Suprapubic skin (tissue), 4 donors: ENCODE measurements around the gene RNF217. TPM values are rescaled to one million over a fixed set of nuclear protein-coding genes. Genes with fewer than 3 reads are reported as not detected.

ENCODE experiments used
- DNase-seq, 2 donors: peaks; one replicate each; pipeline ENCODE4 v3.0.0-alpha.2; 2019; ENCODE audit warnings: low spot score in 2 of 2
- H3K27ac ChIP-seq: fragments of 200-600 bp; sonication (generic); one replicate; pipeline ENCODE4 v1.5.1; 2019
- H3K27me3 ChIP-seq: fragments of 200-600 bp; sonication (generic); one replicate; pipeline ENCODE4 v1.5.1; 2019
- H3K36me3 ChIP-seq: fragments of 200-600 bp; sonication (generic); one replicate; pipeline ENCODE4 v1.5.1; 2019
- H3K4me1 ChIP-seq: fragments of 200-600 bp; sonication (generic); one replicate; pipeline ENCODE4 v1.5.1; 2019
- H3K4me3 ChIP-seq: fragments of 200-600 bp; sonication (generic); one replicate; pipeline ENCODE4 v1.5.1; 2019; ENCODE audit warnings: mild to moderate bottlenecking
- H3K9me3 ChIP-seq: fragments of 200-600 bp; sonication (generic); one replicate; pipeline ENCODE4 v1.5.1; 2019
- CTCF ChIP-seq, 2 donors: fragments of 200-600 bp in 1 of 2; fragments of 450-650 bp in 1 of 2; sonication (generic) in 1 of 2; IDR thresholded peaks; one replicate each; pipeline ENCODE4 v1.5.1; 2016 to 2019; ENCODE audit warnings: antibody characterized with exemption in 2 of 2, mild to moderate bottlenecking in 1 of 2, moderate library complexity in 1 of 2
- EP300 ChIP-seq: sonication (generic); formaldehyde crosslinking; IDR thresholded peaks from one replicate; pipeline ENCODE4 v1.6.1; 2017; ENCODE audit warnings: antibody characterized with exemption
- POLR2A ChIP-seq, 2 donors: fragments of 450-650 bp; IDR thresholded peaks; one replicate each; pipeline ENCODE4 v1.6.1; 2017; ENCODE audit warnings: antibody characterized with exemption in 2 of 2, mild to moderate bottlenecking in 2 of 2, moderate library complexity in 2 of 2
- POLR2AphosphoS5 ChIP-seq, 3 donors: sonication (generic); formaldehyde crosslinking; IDR thresholded peaks; one replicate each; pipeline ENCODE4 v1.6.1; 2017; ENCODE audit warnings: antibody characterized with exemption in 3 of 3
- WGBS: methylation state at CpG from one replicate; pipeline ENCODE4 v1.1.5; 2018; 5-methylcytosine and 5-hydroxymethylcytosine counted together
- total RNA-seq, 4 donors: library from RNA; depleted of rRNA; stranded (reverse); fragments of >200 nt; gene quantifications; one replicate each; pipeline ENCODE4 v1.1.0, GENCODE V29; 2016

Gene RNF217
- total RNA-seq, 4 donors from 2014 or later = 32.3 to 55.1 (median 43.3) TPM

DNA sequence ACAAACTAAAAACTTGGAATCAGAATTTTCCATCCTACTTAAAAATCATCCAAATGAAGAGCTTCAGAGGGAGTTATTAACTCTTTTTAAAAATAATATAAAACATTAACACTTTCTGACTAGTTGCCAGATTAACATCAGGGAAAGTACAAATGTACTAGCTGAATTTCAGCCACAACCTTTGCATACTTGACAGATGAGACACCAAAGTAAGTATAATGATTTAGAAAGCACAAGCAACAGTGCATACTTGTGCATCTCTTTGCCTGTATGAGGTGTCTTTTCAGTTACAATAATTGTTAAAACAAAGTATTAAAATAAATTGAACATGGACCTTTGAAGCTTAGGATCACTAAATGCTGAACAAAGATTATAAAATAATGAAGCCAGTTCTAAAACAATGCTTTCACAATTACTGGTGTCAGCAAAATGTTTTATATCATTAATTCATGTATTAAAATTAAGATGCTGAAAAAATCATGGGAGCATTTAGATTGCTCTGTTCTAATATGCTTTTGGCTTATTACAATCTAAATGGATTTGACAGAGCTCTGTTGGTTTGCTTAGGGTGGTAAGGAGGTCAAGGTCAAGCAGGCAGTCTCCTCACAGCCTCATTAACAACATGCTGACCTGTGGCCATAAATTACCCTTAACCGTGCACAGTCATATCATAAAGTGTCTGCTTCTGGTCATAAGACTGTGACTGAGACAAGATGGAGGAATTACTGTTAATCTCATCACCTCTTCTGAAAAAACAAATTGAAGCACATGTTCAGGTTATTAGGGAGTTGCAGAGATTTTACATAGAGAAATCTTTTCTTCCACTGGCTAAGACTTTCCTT is 15.1 kb downstream of the RNF217 start:
- no peaks in the 10 kb centered on the region for H3K9me3 ChIP-seq
- H3K27me3 ChIP-seq = no peaks in the 10 kb centered on the region
- no peak for DNase-seq
- H3K27ac ChIP-seq = no peak overlapping the region
- TF ChIP-seq POLR2A (IDR thresholded peaks at IDR 0.05) = no peak
- TF ChIP-seq POLR2AphosphoS5 (IDR thresholded peaks at IDR 0.05) = no peak
- TF ChIP-seq EP300 = no peak
- TF ChIP-seq CTCF (IDR thresholded peaks at IDR 0.05) = no peak
- H3K4me3 ChIP-seq = no peak overlapping the region
- no peaks in the 10 kb centered on the region for H3K4me1 ChIP-seq
- 88% methylated on average over 1 of the region's 1 CpG for WGBS
- H3K36me3 ChIP-seq = peaks cover 16% of the 10 kb centered on the region

- peaks cover 13% of the 10 kb centered on the region for H3K36me3 ChIP-seq
- 98% methylated on average over 8 of the region's 10 CpGs for WGBS
- TF ChIP-seq POLR2AphosphoS5 (IDR thresholded peaks at IDR 0.05) (no peak), POLR2A (IDR thresholded peaks at IDR 0.05) (no peak), EP300 (no peak), CTCF (IDR thresholded peaks at IDR 0.05) (no peak)
- H3K4me1 ChIP-seq = no peaks in the 10 kb centered on the region
- H3K27ac ChIP-seq = no peak overlapping the region
- no peaks in the 10 kb centered on the region for H3K9me3 ChIP-seq
- H3K27me3 ChIP-seq = no peaks in the 10 kb centered on the region
- DNase-seq = no peak
- H3K4me3 ChIP-seq = no peak overlapping the region
Measured at GRCh38 chr6:124978451-124979293, 16.4 kb downstream of the RNF217 start.

DNA sequence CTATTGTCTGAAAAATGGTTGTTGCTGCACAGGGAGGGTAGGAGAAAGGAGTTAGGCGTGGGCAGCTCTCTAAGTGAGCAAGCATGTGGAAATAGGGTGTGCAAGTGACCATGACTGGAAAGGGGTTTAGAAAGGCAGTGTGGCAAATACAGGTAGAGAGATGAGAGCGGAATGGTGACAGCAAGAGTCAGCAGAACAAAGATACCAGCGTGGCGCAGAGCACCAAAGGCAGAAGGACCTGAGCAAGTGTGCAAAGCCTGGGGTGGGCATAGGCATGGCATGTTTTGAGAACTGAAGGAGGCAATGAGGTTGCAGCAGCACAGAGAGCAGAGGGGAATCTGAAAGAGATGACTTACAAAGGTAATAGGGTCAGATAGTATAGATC is 17.0 kb downstream of the RNF217 start:
- Histone ChIP-seq H3K27ac (no peak overlapping the region), H3K9me3 (no peaks in the 10 kb centered on the region), H3K27me3 (no peaks in the 10 kb centered on the region), H3K36me3 (peaks cover 10% of the 10 kb centered on the region), H3K4me3 (no peak overlapping the region), H3K4me1 (no peaks in the 10 kb centered on the region)
- TF ChIP-seq CTCF (IDR thresholded peaks at IDR 0.05) (no peak), EP300 (no peak), POLR2AphosphoS5 (IDR thresholded peaks at IDR 0.05) (no peak), POLR2A (IDR thresholded peaks at IDR 0.05) (no peak)
- 96% methylated on average over 4 of the region's 4 CpGs for WGBS
- no peak for DNase-seq

DNA sequence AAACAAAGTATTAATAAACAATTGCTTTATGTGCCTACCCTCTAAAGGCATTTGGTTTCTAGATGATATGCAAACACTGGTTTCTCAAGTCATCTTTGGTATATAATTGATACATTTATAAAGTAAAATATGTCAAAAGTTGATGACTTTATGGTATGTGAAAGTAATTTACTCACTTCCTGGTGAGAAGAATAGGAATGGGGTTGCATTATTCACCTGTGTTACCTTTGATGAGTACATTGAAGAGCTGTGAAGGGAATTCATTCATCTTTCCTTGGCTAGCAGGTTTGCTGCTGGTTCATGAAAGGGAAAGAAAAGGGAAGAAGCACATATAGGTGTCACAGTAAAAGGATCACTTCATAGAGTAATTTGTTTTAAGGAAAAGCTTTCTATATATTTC is 20.4 kb downstream of the RNF217 start:
- H3K9me3 ChIP-seq = no peaks in the 10 kb centered on the region
- H3K4me1 ChIP-seq = no peaks in the 10 kb centered on the region
- no peak overlapping the region for H3K4me3 ChIP-seq
- no peak for TF ChIP-seq POLR2AphosphoS5 (IDR thresholded peaks at IDR 0.05)
- no peak for TF ChIP-seq EP300
- no peak for TF ChIP-seq POLR2A (IDR thresholded peaks at IDR 0.05)
- no peak for TF ChIP-seq CTCF (IDR thresholded peaks at IDR 0.05)
- peaks cover 10% of the 10 kb centered on the region for H3K36me3 ChIP-seq
- no peaks in the 10 kb centered on the region for H3K27me3 ChIP-seq
- DNase-seq = no peak
- H3K27ac ChIP-seq = no peak overlapping the region
